B cell (primary cell): ENCODE measurements around the gene C11orf54. TPM values are rescaled to one million over a fixed set of nuclear protein-coding genes. Genes with fewer than 3 reads are reported as not detected.

Source experiments
- ATAC-seq: fragments of 200-7000 bp; cut with Tn5 transposase; one replicate; pipeline ENCODE4 v1.10.0; 2021; ENCODE audit warnings: low read depth, mild to moderate bottlenecking, moderate number of reproducible peaks, moderate library complexity
- CTCF ChIA-PET: fragments of 350-600 bp; sonication (Branson Sonifier 250); formaldehyde crosslinking; loops from one replicate; lab custom pipeline; 2021; ENCODE audit warnings: antibody characterized with exemption, inconsistent platforms; lab: Charles Lee
- POLR2A ChIA-PET: fragments of 350-600 bp; sonication (Branson Sonifier 250); formaldehyde crosslinking; loops from one replicate; lab custom pipeline; 2021; ENCODE audit warnings: antibody characterized with exemption; lab: Charles Lee
- DNase-seq: peaks from one replicate; pipeline ENCODE4 v3.0.0; 2013
- H2AFZ ChIP-seq: 2 replicates; pipeline ENCODE4 v1.6.1; 2012; ENCODE audit warnings: mild to moderate bottlenecking, low read depth, low read length; ENCODE audit not compliant: insufficient read depth, poor library complexity, severe bottlenecking
- H3K27ac ChIP-seq, 2 donors: 1 replicate in 1 of 2; 2 replicates in 1 of 2; pipeline ENCODE4 v1.5.1; 2012 to 2013; ENCODE audit warnings: low read length in 2 of 2, mild to moderate bottlenecking in 2 of 2, moderate library complexity in 1 of 2
- H3K27me3 ChIP-seq, 4 experiments: fragments of 200-600 bp in 1 of 4; sonication (generic) in 1 of 4; replicated peaks in 1 of 4; 1 replicate in 2 of 4; 2 replicates in 2 of 4; pipeline versions ENCODE4 v1.6.1 to v1.7.0; 2013 to 2016; ENCODE audit warnings: low read length in 3 of 4, mild to moderate bottlenecking in 2 of 4, mixed read lengths in 1 of 4, moderate library complexity in 1 of 4; ENCODE audit not compliant: insufficient read depth in 4 of 4, control insufficient read depth in 3 of 4; ENCODE audit errors: control extremely low read depth in 1 of 4
- H3K36me3 ChIP-seq, 2 experiments: replicated peaks in 1 of 2; 1 replicate in 1 of 2; 2 replicates in 1 of 2; pipeline versions ENCODE4 v1.6.1 to v1.7.1; 2013; ENCODE audit warnings: low read length in 1 of 2; ENCODE audit not compliant: insufficient read depth in 2 of 2, control insufficient read depth in 1 of 2; ENCODE audit errors: control extremely low read depth in 1 of 2, extremely low read depth in 1 of 2
- H3K4me1 ChIP-seq, 2 donors: fragments of 200-600 bp in 1 of 2; sonication (generic) in 1 of 2; 1 replicate in 1 of 2; 2 replicates in 1 of 2; pipeline versions ENCODE4 v1.5.1 to v1.6.1; 2013 to 2017; ENCODE audit warnings: low read length in 2 of 2; ENCODE audit not compliant: control insufficient read depth in 2 of 2, insufficient read depth in 2 of 2
- H3K4me2 ChIP-seq: replicated peaks from 2 replicates; pipeline ENCODE3; 2012; ENCODE audit warnings: mild to moderate bottlenecking, low read depth, low read length; ENCODE audit not compliant: poor library complexity, severe bottlenecking
- H3K4me3 ChIP-seq, 5 experiments: fragments of 200-600 bp in 1 of 5; sonication (generic) in 1 of 5; 1 replicate in 3 of 5; 2 replicates in 2 of 5; pipeline versions ENCODE4 v1.5.1 to v1.7.0; 2011 to 2016; ENCODE audit warnings: low read length in 4 of 5, mild to moderate bottlenecking in 4 of 5, low read depth in 2 of 5, control low read depth in 1 of 5, moderate library complexity in 1 of 5; ENCODE audit not compliant: insufficient read depth in 1 of 5; ENCODE audit errors: control extremely low read depth in 1 of 5, extremely low read depth in 1 of 5
- H3K79me2 ChIP-seq: fragments of 200-600 bp; sonication (generic); one replicate; pipeline ENCODE4 v1.6.0; 2016; ENCODE audit warnings: low read length; ENCODE audit not compliant: control insufficient read depth, insufficient read depth
- H3K9ac ChIP-seq: fragments of 200-600 bp; sonication (generic); 2 replicates; pipeline ENCODE4 v1.6.1; 2017; ENCODE audit warnings: mild to moderate bottlenecking, low read length, moderate library complexity
- H3K9me3 ChIP-seq, 3 donors: one replicate each; pipeline versions ENCODE4 v1.6.1 to v1.7.1; 2013; ENCODE audit warnings: low read length in 2 of 3; ENCODE audit not compliant: control insufficient read depth in 2 of 3, insufficient read depth in 1 of 3; ENCODE audit errors: control extremely low read depth in 1 of 3
- H4K20me1 ChIP-seq: 2 replicates; pipeline ENCODE4 v1.6.0; 2012; ENCODE audit warnings: mild to moderate bottlenecking, low read length; ENCODE audit not compliant: insufficient read depth, control insufficient read depth, poor library complexity, severe bottlenecking
- H3K27ac Mint-ChIP-seq: one replicate; pipeline ENCODE4 v1.8.0; 2021; ENCODE audit warnings: mixed read lengths
- H3K27me3 Mint-ChIP-seq: one replicate; pipeline ENCODE4 v1.8.0; 2021; ENCODE audit warnings: mixed read lengths
- H3K4me1 Mint-ChIP-seq: one replicate; pipeline ENCODE4 v1.8.0; 2021; ENCODE audit warnings: mixed read lengths
- H3K4me3 Mint-ChIP-seq: one replicate; pipeline ENCODE4 v1.8.0; 2021; ENCODE audit warnings: mixed read lengths
- H3K9me3 Mint-ChIP-seq: one replicate; pipeline ENCODE4 v1.8.0; 2022; ENCODE audit warnings: mixed read lengths; ENCODE audit not compliant: insufficient read depth
- CTCF ChIP-seq: fragments of 200-600 bp; IDR thresholded peaks from one replicate; pipeline ENCODE4 v1.8.0; 2022; ENCODE audit warnings: antibody characterized with exemption, mild to moderate bottlenecking
- EZH2 ChIP-seq: IDR thresholded peaks from 2 replicates; pipeline ENCODE4 v1.6.1; 2012; ENCODE audit warnings: borderline replicate concordance, low read depth, mild to moderate bottlenecking, moderate library complexity, low read length; ENCODE audit not compliant: insufficient read depth, poor library complexity, severe bottlenecking
- WGBS: methylation state at CpG from one replicate; pipeline ENCODE4 v1.1.5; 2013; ENCODE audit warnings: missing lambda C conversion rate; ENCODE audit not compliant: insufficient coverage; 5-methylcytosine and 5-hydroxymethylcytosine counted together
- intact Hi-C: fragments of 100-400 bp; cut with micrococcal nuclease; formaldehyde crosslinking; loops from one replicate; pipeline ENCODE4 v1.10.0; 2022
- polyA plus RNA-seq: library from polyadenylated mRNA; depleted of rRNA; stranded (reverse); fragments of >200 nt; gene quantifications from 2 replicates; pipeline ENCODE4 v1.2.3, GENCODE V29; 2012
- total RNA-seq, 2 donors: library from RNA; stranded (reverse); fragments of 120-200 nt in 1 of 2; gene quantifications; 1 replicate in 1 of 2; 2 replicates in 1 of 2; pipeline versions ENCODE4 v1.2.3 to v1.2.4, GENCODE V29; 2013 to 2022

Gene C11orf54
- total and polyA plus RNA-seq, 2 donors (not counting 1 experiment from before 2014, with no cell fraction given) = 9.2 to 38.9 TPM

GRCh38 chr11:93804879-93805278, 63.4 kb downstream of the C11orf54 start:
- Mint-ChIP-seq H3K4me1 (no peaks in the 10 kb centered on the region), H3K4me3 (no peak overlapping the region), H3K27me3 (no peaks in the 10 kb centered on the region), H3K27ac (no peak overlapping the region), H3K9me3 (no peaks in the 10 kb centered on the region)
- Histone ChIP-seq H3K27ac (no peak overlapping the region), H3K36me3 (peaks cover 11 to 82% of the 10 kb centered on the region in 2 experiments), H3K4me1 (no peaks in the 10 kb centered on the region), H2AFZ (no peak overlapping the region), H3K9ac (no peak overlapping the region), H3K4me3 (no peak overlapping the region), H3K79me2 (peaks cover 6% of the 10 kb centered on the region), H3K9me3 (no peaks in the 10 kb centered on the region), H3K27me3 (no peaks in the 10 kb centered on the region), H4K20me1 (peaks cover 36% of the 10 kb centered on the region), H3K4me2 (no peak overlapping the region)
- POLR2A ChIA-PET = no interaction called here
- CTCF ChIA-PET = no interaction called here
- ATAC-seq (no peak), DNase-seq (no peak)
- intact Hi-C loops = no loop called here
- WGBS = no CpG with 5 or more reads among the region's 2 CpGs
- TF ChIP-seq EZH2 (no peak), CTCF (no peak)

GRCh38 chr11:93807980-93808379, 66.5 kb downstream of the C11orf54 start:
- CTCF ChIA-PET = interaction anchor here (0.8 kb wide), 1 partner anchor 10 kb away, joined by 4 read pairs; no protein-coding TSS in a partner anchor
- DNase-seq = no peak
- no peaks in the 10 kb centered on the region for H3K4me1 ChIP-seq
- no peaks in the 10 kb centered on the region for H3K9me3 ChIP-seq
- Mint-ChIP-seq H3K4me3 (no peak overlapping the region), H3K27ac (no peak overlapping the region), H3K4me1 (no peaks in the 10 kb centered on the region), H3K9me3 (no peaks in the 10 kb centered on the region), H3K27me3 (no peaks in the 10 kb centered on the region)
- no peaks in the 10 kb centered on the region for H3K27me3 ChIP-seq
- TF ChIP-seq CTCF (no peak), EZH2 (no peak)
- POLR2A ChIA-PET = no interaction called here
- H3K27ac ChIP-seq = no peak overlapping the region
- peaks cover 18% of the 10 kb centered on the region for H4K20me1 ChIP-seq
- intact Hi-C loops = no loop called here
- H3K79me2 ChIP-seq = no peaks in the 10 kb centered on the region
- H3K36me3 ChIP-seq = peaks cover 17 to 80% of the 10 kb centered on the region in 2 experiments
- no peak overlapping the region for H3K9ac ChIP-seq
- H3K4me2 ChIP-seq = no peak overlapping the region
- ATAC-seq = no peak
- WGBS = no CpG with 5 or more reads among the region's 3 CpGs
- no peak overlapping the region for H3K4me3 ChIP-seq
- no peak overlapping the region for H2AFZ ChIP-seq
